Activated CD8-positive, alpha-beta T cell treated with anti-CD3 and anti-CD28 coated beads for 36 hours (primary cell): ENCODE measurements around the gene PLEKHA7. TPM values are rescaled to one million over a fixed set of nuclear protein-coding genes. Genes with fewer than 3 reads are reported as not detected.
"Not testable (repeated sequence)": the region's sequence is repeated elsewhere in the genome, so short reads cannot be mapped to it uniquely, and the experiment has no call there.

ENCODE experiments used
- ATAC-seq: fragments of 200-7000 bp; cut with Tn5 transposase; one replicate; pipeline ENCODE4 v1.10.0; 2021; ENCODE audit warnings: mild to moderate bottlenecking, moderate library complexity
- CTCF ChIA-PET: fragments of 350-600 bp; sonication (Branson Sonifier 250); formaldehyde crosslinking; loops from one replicate; lab custom pipeline; 2021; ENCODE audit warnings: antibody characterized with exemption; lab: Charles Lee
- POLR2A ChIA-PET: fragments of 350-600 bp; sonication (Branson Sonifier 250); formaldehyde crosslinking; loops from one replicate; lab custom pipeline; 2021; ENCODE audit warnings: antibody characterized with exemption; lab: Charles Lee
- DNase-seq: peaks from one replicate; pipeline ENCODE4 v3.0.0-alpha.2; 2020
- H3K27ac Mint-ChIP-seq: one replicate; pipeline ENCODE4 v1.8.0; 2021; ENCODE audit warnings: mild to moderate bottlenecking, mixed read lengths
- H3K27me3 Mint-ChIP-seq: one replicate; pipeline ENCODE4 v1.8.0; 2021; ENCODE audit warnings: mixed read lengths
- H3K36me3 Mint-ChIP-seq: one replicate; pipeline ENCODE4 v1.8.0; 2021; ENCODE audit warnings: low read depth, mixed read lengths
- H3K4me1 Mint-ChIP-seq: one replicate; pipeline ENCODE4 v1.8.0; 2021; ENCODE audit warnings: low read depth, mixed read lengths
- H3K4me3 Mint-ChIP-seq: one replicate; pipeline ENCODE4 v1.8.0; 2021; ENCODE audit warnings: mild to moderate bottlenecking, moderate library complexity, mixed read lengths
- H3K9me3 Mint-ChIP-seq: one replicate; pipeline ENCODE4 v1.8.0; 2021; ENCODE audit warnings: mixed read lengths
- intact Hi-C: fragments of 100-400 bp; cut with micrococcal nuclease; formaldehyde crosslinking; loops from one replicate; pipeline ENCODE4 v1.10.0; 2022
- total RNA-seq, 2 experiments: library from RNA; stranded (reverse); gene quantifications; one replicate each; pipeline ENCODE4 v1.2.3, GENCODE V29; 2021
- TF ChIP-seq, protein P1 (sequence below): fragments of 200-600 bp; IDR thresholded peaks from one replicate; pipeline ENCODE4 v1.8.0; 2022; ENCODE audit warnings: antibody characterized with exemption, mild to moderate bottlenecking

Gene PLEKHA7
- total RNA-seq, 2 experiments from 2014 or later = 6.0 to 6.6 TPM

DNA sequence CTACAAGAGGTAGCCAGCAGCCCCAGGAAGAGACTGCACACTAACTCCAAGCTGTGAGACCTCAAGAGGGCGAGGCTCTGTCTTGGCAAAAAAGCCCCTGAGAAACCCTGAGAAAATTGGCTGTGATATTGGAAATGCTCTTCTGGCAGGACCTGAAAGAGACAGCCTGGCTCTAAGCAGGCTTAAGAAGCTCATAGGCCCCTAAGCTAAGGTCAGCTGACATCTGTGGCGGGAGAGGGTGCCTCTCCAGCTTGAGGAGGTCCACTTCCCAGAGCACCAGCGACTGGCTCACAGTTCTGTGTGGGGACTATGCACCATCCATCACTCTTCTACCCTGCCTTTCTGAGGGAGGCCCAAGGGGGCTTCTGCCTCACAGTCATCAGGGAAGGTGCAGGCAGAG lies 12.4 kb downstream of the PLEKHA7 start:
- peaks cover 2% of the 10 kb centered on the region for H3K4me1 Mint-ChIP-seq
- no peaks in the 10 kb centered on the region for H3K27me3 Mint-ChIP-seq
- DNase-seq (no peak), ATAC-seq (no peak)
- TF ChIP-seq, protein P1, sequence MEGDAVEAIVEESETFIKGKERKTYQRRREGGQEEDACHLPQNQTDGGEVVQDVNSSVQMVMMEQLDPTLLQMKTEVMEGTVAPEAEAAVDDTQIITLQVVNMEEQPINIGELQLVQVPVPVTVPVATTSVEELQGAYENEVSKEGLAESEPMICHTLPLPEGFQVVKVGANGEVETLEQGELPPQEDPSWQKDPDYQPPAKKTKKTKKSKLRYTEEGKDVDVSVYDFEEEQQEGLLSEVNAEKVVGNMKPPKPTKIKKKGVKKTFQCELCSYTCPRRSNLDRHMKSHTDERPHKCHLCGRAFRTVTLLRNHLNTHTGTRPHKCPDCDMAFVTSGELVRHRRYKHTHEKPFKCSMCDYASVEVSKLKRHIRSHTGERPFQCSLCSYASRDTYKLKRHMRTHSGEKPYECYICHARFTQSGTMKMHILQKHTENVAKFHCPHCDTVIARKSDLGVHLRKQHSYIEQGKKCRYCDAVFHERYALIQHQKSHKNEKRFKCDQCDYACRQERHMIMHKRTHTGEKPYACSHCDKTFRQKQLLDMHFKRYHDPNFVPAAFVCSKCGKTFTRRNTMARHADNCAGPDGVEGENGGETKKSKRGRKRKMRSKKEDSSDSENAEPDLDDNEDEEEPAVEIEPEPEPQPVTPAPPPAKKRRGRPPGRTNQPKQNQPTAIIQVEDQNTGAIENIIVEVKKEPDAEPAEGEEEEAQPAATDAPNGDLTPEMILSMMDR = no peak
- H3K27ac Mint-ChIP-seq = no peak overlapping the region
- no peaks in the 10 kb centered on the region for H3K36me3 Mint-ChIP-seq
- intact Hi-C loops = no loop called here
- H3K9me3 Mint-ChIP-seq = no peaks in the 10 kb centered on the region
- H3K4me3 Mint-ChIP-seq = no peak overlapping the region
- CTCF ChIA-PET = interaction anchor here (0.6 to 1.3 kb wide), 3 partner anchors 13 to 182 kb away, joined by 3 read pairs; no protein-coding TSS in a partner anchor
- POLR2A ChIA-PET = no interaction called here

DNA sequence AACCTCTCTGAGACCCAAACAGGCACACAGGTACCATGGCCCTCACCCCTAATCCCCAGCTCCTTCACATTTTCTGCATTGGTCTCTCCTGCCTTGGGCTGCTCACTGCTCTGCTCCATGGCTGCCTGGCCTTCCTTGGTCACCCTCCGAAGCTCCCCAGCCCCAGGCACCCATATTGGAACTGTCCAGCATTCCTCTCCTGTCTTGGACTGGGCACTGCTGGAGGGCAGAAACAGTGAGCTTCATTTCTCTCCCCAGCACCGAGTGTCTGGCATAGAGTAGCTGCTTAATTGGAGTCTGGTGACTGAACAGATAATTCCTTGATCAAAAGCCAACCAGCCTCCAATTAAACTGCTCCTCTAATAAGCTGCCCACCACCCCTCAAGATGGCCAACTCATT lies 13.2 kb downstream of the PLEKHA7 start:
- Mint-ChIP-seq H3K27ac (no peak overlapping the region), H3K36me3 (no peaks in the 10 kb centered on the region), H3K4me3 (no peak overlapping the region), H3K9me3 (no peaks in the 10 kb centered on the region), H3K27me3 (no peaks in the 10 kb centered on the region), H3K4me1 (peaks cover 2% of the 10 kb centered on the region)
- ChIA-PET POLR2A (no interaction called here), CTCF (interaction anchor here (1.1 to 1.4 kb wide), 3 partner anchors 10 to 53 kb away, joined by 3 read pairs; no protein-coding TSS in a partner anchor)
- DNase-seq (no peak), ATAC-seq (no peak)
- intact Hi-C loops = no loop called here
- TF ChIP-seq, protein P1 = no peak

DNA sequence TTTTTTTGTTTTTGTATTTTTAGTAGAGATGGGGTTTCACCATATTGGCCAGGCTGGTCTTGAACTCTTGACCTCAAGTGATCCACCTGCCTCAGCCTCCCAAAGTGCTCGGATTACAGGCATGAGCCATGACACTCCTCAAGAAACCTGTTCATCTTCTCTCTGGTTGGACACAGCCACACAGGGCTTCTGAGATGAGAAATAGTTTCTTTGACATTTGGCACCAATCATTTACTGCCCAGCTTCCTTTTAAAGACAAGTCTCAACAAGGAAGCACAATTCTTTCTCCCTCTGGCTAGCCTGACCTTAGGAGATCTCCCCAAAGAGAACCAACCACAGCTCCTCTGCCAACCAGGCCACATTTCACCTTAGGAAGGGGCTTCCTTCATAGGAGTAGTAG lies 14.0 kb downstream of the PLEKHA7 start:
- ATAC-seq, H3K9me3 Mint-ChIP-seq, intact Hi-C loops, H3K4me1 Mint-ChIP-seq, DNase-seq, H3K4me3 Mint-ChIP-seq, H3K27me3 Mint-ChIP-seq, POLR2A ChIA-PET, H3K36me3 Mint-ChIP-seq, H3K27ac Mint-ChIP-seq: not testable (repeated sequence)
- CTCF ChIA-PET = interaction anchor here (1.4 kb wide), 1 partner anchor 10 kb away, joined by 3 read pairs; no protein-coding TSS in a partner anchor

DNA sequence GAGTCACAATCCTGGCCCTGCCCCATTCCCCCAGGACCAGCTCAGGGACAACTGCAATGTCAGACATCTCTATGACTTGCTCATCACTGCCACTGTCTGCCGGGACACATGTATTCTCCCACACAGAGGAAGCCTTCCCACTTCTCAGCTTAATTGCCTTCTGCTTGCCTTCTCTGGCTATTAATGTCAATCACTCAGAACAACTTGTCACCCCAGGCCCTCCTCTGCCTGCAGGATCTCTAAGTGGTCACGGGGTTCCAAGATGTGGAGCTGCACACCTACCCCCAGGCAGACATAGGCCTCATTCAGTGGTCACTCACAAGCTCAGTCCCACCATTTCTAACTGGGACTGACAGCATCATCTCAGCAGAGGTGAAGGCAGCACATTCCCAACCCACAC lies 15.1 kb downstream of the PLEKHA7 start:
- Mint-ChIP-seq H3K4me1 (no peaks in the 10 kb centered on the region), H3K9me3 (no peaks in the 10 kb centered on the region), H3K4me3 (no peak overlapping the region), H3K27me3 (no peaks in the 10 kb centered on the region), H3K27ac (no peak overlapping the region), H3K36me3 (no peaks in the 10 kb centered on the region)
- ChIA-PET CTCF (interaction anchor here (0.7 to 1.6 kb wide), 4 partner anchors 11 to 179 kb away, joined by 3 to 4 read pairs (median 3); no protein-coding TSS in a partner anchor), POLR2A (no interaction called here)
- no peak for DNase-seq
- TF ChIP-seq, protein P1 = no peak
- no peak for ATAC-seq
- intact Hi-C loops = no loop called here

DNA sequence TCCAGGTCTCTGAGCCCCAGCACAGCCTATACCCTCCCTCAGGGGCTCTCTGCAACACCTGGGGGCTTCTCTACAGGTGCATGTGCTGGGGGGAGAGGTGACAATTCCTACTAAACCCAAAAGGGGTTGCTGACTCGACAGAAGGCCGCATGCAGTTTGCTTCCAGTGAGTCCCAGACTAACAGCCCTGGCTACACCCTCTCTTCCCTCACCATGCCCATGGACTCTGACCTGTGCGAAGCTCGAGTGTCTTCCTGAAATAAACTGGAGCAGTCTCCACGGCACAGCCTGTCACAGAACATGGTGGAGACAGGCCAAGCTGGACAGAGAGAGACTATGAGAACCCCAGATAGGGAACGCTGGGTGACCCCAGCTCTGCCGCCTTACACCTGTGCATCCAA lies 16.6 kb downstream of the PLEKHA7 start:
- POLR2A ChIA-PET = interaction anchor here (1.1 kb wide), 1 partner anchor 12 kb away, joined by 3 read pairs; no protein-coding TSS in a partner anchor
- Mint-ChIP-seq H3K27me3 (no peaks in the 10 kb centered on the region), H3K27ac (no peak overlapping the region)

More for the DNA sequence above, 16.6 kb downstream of the PLEKHA7 start:
- Mint-ChIP-seq H3K36me3 (no peaks in the 10 kb centered on the region), H3K4me1 (no peaks in the 10 kb centered on the region), H3K4me3 (no peak overlapping the region), H3K9me3 (no peaks in the 10 kb centered on the region)
- intact Hi-C loops = no loop called here
- ATAC-seq (no peak), DNase-seq (no peak)
- CTCF ChIA-PET = interaction anchor here (0.8 kb wide), 1 partner anchor 11 kb away, joined by 4 read pairs; no protein-coding TSS in a partner anchor
- TF ChIP-seq, protein P1 = no peak
